Right lobe of liver (tissue), 4 donors: ENCODE data around the gene TAPBPL.

Experiments used
- POLR2A ChIP-seq: fragments of 450-650 bp; IDR thresholded peaks from one replicate; pipeline ENCODE4 v1.6.1; 2017; ENCODE audit warnings: antibody characterized with exemption, mild to moderate bottlenecking
- TF ChIP-seq, protein P1 (sequence below), 4 donors: fragments of 200-600 bp in 3 of 4; fragments of 450-650 bp in 1 of 4; IDR thresholded peaks; one replicate each; pipeline versions ENCODE4 v1.5.1 to v1.8.0; 2016 to 2022; ENCODE audit warnings: antibody characterized with exemption in 4 of 4, mild to moderate bottlenecking in 2 of 4
- donor health status: DM: no; HTN: no; CAD: no.
- donor health status: DM: no; HTN: no; CAD: no.
- donor health status: DM: no; HTN: yes; CAD: no.

GRCh38 chr12:6476489-6476888, 24.6 kb downstream of the TAPBPL start:
- TF ChIP-seq, protein P1, sequence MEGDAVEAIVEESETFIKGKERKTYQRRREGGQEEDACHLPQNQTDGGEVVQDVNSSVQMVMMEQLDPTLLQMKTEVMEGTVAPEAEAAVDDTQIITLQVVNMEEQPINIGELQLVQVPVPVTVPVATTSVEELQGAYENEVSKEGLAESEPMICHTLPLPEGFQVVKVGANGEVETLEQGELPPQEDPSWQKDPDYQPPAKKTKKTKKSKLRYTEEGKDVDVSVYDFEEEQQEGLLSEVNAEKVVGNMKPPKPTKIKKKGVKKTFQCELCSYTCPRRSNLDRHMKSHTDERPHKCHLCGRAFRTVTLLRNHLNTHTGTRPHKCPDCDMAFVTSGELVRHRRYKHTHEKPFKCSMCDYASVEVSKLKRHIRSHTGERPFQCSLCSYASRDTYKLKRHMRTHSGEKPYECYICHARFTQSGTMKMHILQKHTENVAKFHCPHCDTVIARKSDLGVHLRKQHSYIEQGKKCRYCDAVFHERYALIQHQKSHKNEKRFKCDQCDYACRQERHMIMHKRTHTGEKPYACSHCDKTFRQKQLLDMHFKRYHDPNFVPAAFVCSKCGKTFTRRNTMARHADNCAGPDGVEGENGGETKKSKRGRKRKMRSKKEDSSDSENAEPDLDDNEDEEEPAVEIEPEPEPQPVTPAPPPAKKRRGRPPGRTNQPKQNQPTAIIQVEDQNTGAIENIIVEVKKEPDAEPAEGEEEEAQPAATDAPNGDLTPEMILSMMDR (IDR thresholded peaks at IDR 0.05): no peak
- no peak for TF ChIP-seq POLR2A
